Neural progenitor cell (in vitro differentiated cells): ENCODE data around the gene PSMD2. TPM values are rescaled to one million over a fixed set of nuclear protein-coding genes. Genes with fewer than 3 reads are reported as not detected.

ENCODE experiments used
- DNase-seq: peaks from one replicate; pipeline ENCODE4 v3.0.0-alpha.2; 2016; ENCODE audit warnings: low spot score
- H2AFZ ChIP-seq: fragments of 200-600 bp; sonication (generic); replicated peaks from 2 replicates; pipeline ENCODE4 v1.6.1; 2016; ENCODE audit warnings: antibody characterized with exemption
- H3F3A ChIP-seq: fragments of 200-600 bp; sonication (generic); 2 replicates; pipeline ENCODE4 v1.6.1; 2016; ENCODE audit warnings: antibody characterized with exemption, low read depth
- H3K27ac ChIP-seq: fragments of 200-600 bp; sonication (generic); 2 replicates; pipeline ENCODE4 v1.5.1; 2016; ENCODE audit warnings: mild to moderate bottlenecking
- H3K27me3 ChIP-seq: fragments of 200-600 bp; sonication (generic); 2 replicates; pipeline ENCODE4 v1.6.1; 2016; ENCODE audit warnings: mild to moderate bottlenecking, moderate library complexity
- H3K36me3 ChIP-seq: fragments of 200-600 bp; sonication (generic); 2 replicates; pipeline ENCODE4 v1.5.1; 2016
- H3K4me1 ChIP-seq: fragments of 200-600 bp; sonication (generic); 2 replicates; pipeline ENCODE4 v1.6.1; 2016; ENCODE audit warnings: mixed run types
- H3K4me2 ChIP-seq: fragments of 200-600 bp; sonication (generic); 2 replicates; pipeline ENCODE4 v1.6.1; 2016
- H3K4me3 ChIP-seq: fragments of 200-600 bp; sonication (generic); 2 replicates; pipeline ENCODE4 v1.5.1; 2016
- H3K79me2 ChIP-seq: fragments of 200-600 bp; sonication (generic); 2 replicates; pipeline ENCODE4 v1.6.1; 2016; ENCODE audit warnings: low read depth
- H3K9ac ChIP-seq: fragments of 200-600 bp; sonication (generic); 2 replicates; pipeline ENCODE4 v1.6.1; 2016
- H3K9me3 ChIP-seq: fragments of 200-600 bp; sonication (generic); 2 replicates; pipeline ENCODE4 v1.5.1; 2016; ENCODE audit warnings: low read depth
- H4K20me1 ChIP-seq: fragments of 200-600 bp; sonication (generic); 2 replicates; pipeline ENCODE4 v1.6.1; 2016; ENCODE audit warnings: low read depth
- H3K27ac Mint-ChIP-seq: 3 replicates; pipeline ENCODE4 v1.8.0; 2021; ENCODE audit warnings: mixed read lengths
- H3K27me3 Mint-ChIP-seq: 2 replicates; pipeline ENCODE4 v1.8.0; 2022; ENCODE audit warnings: low read depth, mild to moderate bottlenecking, inconsistent platforms, moderate library complexity, mixed read lengths; ENCODE audit not compliant: insufficient read depth
- H3K36me3 Mint-ChIP-seq: 3 replicates; pipeline ENCODE4 v1.8.0; 2021; ENCODE audit warnings: mixed read lengths
- H3K4me1 Mint-ChIP-seq: 3 replicates; pipeline ENCODE4 v1.8.0; 2021; ENCODE audit warnings: mixed read lengths
- H3K4me3 Mint-ChIP-seq: 3 replicates; pipeline ENCODE4 v1.8.0; 2021; ENCODE audit warnings: mild to moderate bottlenecking, moderate library complexity, mixed read lengths
- H3K9me3 Mint-ChIP-seq: 3 replicates; pipeline ENCODE4 v1.8.0; 2020; ENCODE audit warnings: mixed read lengths
- EZH2 ChIP-seq: fragments of 200-600 bp; sonication (generic); IDR thresholded peaks from 2 replicates; pipeline ENCODE4 v1.6.1; 2017; ENCODE audit warnings: antibody characterized with exemption, mild to moderate bottlenecking, moderate library complexity
- EZH2phosphoT487 ChIP-seq: fragments of 200-600 bp; sonication (generic); IDR thresholded peaks from 2 replicates; pipeline ENCODE4 v1.6.1; 2017; ENCODE audit warnings: antibody characterized with exemption
- total RNA-seq: library from RNA; depleted of rRNA; stranded (reverse); fragments of >200 nt; gene quantifications from 2 replicates; pipeline ENCODE4 v1.2.3, GENCODE V29; 2015; ENCODE audit warnings: low replicate concordance
- TF ChIP-seq, protein P1 (sequence below): fragments of 200-600 bp; sonication (generic); IDR thresholded peaks from 2 replicates; pipeline ENCODE4 v1.5.1; 2017; ENCODE audit warnings: antibody characterized with exemption, mild to moderate bottlenecking

PSMD2 gene
- total RNA-seq, 1 donor from 2014 or later = 234 TPM

DNA sequence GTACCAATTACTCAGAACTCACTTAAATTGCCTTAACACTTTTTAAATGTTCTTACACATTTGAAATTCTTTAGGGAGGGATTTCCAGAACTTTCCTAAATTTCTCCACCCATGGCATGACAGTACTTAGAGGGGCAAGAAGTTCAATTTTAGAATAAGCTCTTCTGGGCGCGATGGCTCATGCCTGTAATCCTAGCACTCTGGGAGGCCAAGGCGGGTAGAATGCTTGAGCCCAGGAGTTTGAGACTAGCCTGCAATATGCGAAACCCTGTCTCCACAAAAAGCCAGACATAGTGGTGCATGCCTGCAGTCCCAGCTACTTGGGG, 49.0 kb downstream of the PSMD2 start:
- H3K4me1 ChIP-seq = peaks cover 16% of the 10 kb centered on the region
- peaks cover 38% of the 10 kb centered on the region for H3F3A ChIP-seq
- H3K4me3 Mint-ChIP-seq = no peak overlapping the region
- H3K36me3 ChIP-seq = no peaks in the 10 kb centered on the region
- peaks cover 51% of the 10 kb centered on the region for H3K4me1 Mint-ChIP-seq
- H3K4me3 ChIP-seq = no peak overlapping the region
- H3K9me3 ChIP-seq = no peaks in the 10 kb centered on the region
- no peak overlapping the region for H2AFZ ChIP-seq
- peaks cover 11% of the 10 kb centered on the region for H3K27me3 Mint-ChIP-seq
- no peaks in the 10 kb centered on the region for H3K79me2 ChIP-seq
- H4K20me1 ChIP-seq = peaks cover 38% of the 10 kb centered on the region
- no peak for DNase-seq
- no peaks in the 10 kb centered on the region for H3K27me3 ChIP-seq
- TF ChIP-seq EZH2 (no peak), EZH2phosphoT487 (no peak)
- TF ChIP-seq, protein P1, sequence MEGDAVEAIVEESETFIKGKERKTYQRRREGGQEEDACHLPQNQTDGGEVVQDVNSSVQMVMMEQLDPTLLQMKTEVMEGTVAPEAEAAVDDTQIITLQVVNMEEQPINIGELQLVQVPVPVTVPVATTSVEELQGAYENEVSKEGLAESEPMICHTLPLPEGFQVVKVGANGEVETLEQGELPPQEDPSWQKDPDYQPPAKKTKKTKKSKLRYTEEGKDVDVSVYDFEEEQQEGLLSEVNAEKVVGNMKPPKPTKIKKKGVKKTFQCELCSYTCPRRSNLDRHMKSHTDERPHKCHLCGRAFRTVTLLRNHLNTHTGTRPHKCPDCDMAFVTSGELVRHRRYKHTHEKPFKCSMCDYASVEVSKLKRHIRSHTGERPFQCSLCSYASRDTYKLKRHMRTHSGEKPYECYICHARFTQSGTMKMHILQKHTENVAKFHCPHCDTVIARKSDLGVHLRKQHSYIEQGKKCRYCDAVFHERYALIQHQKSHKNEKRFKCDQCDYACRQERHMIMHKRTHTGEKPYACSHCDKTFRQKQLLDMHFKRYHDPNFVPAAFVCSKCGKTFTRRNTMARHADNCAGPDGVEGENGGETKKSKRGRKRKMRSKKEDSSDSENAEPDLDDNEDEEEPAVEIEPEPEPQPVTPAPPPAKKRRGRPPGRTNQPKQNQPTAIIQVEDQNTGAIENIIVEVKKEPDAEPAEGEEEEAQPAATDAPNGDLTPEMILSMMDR = no peak
- H3K4me2 ChIP-seq = no peak overlapping the region
- H3K27ac Mint-ChIP-seq = no peak overlapping the region
- H3K9ac ChIP-seq = no peak overlapping the region
- peak overlapping the region; percentile 38 for H3K27ac ChIP-seq
- peaks cover 17% of the 10 kb centered on the region for H3K36me3 Mint-ChIP-seq
- no peaks in the 10 kb centered on the region for H3K9me3 Mint-ChIP-seq

DNA sequence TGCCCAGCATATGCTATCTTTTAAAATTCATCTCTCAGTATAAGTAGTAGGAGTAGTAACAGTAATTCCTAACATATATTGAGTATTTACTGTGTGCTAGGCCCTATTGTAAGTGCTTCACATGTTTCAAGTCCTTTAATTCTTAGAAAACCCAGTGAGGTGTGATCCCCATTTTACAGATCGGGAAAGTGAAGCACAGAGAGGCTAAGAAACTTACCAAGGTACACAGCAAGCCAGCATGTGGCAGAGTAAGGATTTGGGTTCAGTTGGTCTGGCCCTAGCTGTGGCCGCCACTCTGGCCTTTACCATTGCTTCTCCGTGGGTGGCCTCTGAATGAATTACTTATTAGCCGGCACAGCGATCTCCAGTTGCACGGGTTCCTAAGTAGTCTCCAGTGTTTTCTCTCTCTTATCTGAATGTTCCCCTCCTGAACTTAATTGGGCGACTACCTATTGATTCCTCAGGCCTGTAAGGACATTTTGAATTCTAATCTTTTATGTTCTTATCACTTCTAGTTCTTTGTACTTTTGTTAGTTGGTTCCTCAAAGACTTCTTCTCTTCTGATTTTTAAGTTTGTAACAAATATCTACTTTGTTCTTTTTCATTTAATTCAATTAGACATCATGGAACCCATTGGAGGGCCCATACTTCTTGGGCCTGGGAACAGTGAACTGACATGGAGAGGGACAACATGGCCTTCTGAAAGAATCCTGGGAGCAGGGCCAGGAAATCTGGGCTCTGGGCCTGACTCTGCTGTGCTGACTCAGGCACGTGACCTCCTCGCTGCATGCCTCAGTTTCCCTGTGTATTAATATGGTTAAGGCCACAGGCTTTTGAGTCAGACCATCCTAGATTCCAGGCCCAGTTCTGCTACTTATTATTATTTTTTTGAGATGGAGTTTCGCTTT, 50.8 kb downstream of the PSMD2 start:
- H3K4me3 Mint-ChIP-seq = no peak overlapping the region
- no peaks in the 10 kb centered on the region for H3K27me3 ChIP-seq
- no peak overlapping the region for H3K27ac Mint-ChIP-seq

DNA sequence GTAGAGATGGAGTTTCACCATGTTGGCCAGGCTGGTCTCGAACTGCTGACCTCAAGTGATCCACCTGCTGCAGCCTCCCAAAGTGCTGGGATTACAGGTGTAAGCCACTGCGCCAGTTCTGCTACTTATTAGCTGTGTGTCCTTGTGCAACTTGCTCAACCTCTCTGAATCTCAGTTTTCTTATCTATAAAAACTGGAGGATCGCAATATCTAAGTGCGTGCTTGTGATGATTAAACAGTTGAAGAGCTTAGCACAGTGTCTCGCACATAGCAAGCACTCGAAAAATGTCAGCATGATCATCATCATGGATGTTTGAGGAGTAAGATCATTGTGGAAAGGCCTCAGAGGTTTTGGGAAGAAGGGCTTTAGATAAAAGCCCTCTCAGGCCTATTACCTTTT, 51.6 kb downstream of the PSMD2 start:
- no peak for DNase-seq
- no peaks in the 10 kb centered on the region for H3K36me3 ChIP-seq
- H2AFZ ChIP-seq = no peak overlapping the region
- H4K20me1 ChIP-seq = peaks cover 29% of the 10 kb centered on the region
- Mint-ChIP-seq H3K4me1 (peaks cover 44% of the 10 kb centered on the region), H3K9me3 (no peaks in the 10 kb centered on the region), H3K27me3 (peaks cover 9% of the 10 kb centered on the region), H3K36me3 (peaks cover 19% of the 10 kb centered on the region), H3K27ac (no peak overlapping the region), H3K4me3 (no peak overlapping the region)
- TF ChIP-seq EZH2phosphoT487 = no peak
- TF ChIP-seq, protein P1 = no peak
- no peak for TF ChIP-seq EZH2
- H3K4me2 ChIP-seq = no peak overlapping the region
- no peaks in the 10 kb centered on the region for H3K9me3 ChIP-seq
- no peaks in the 10 kb centered on the region for H3K79me2 ChIP-seq
- peaks cover 7% of the 10 kb centered on the region for H3K4me1 ChIP-seq
- peaks cover 27% of the 10 kb centered on the region for H3F3A ChIP-seq
- no peak overlapping the region for H3K9ac ChIP-seq
- no peaks in the 10 kb centered on the region for H3K27me3 ChIP-seq
- H3K4me3 ChIP-seq = no peak overlapping the region
- H3K27ac ChIP-seq = no peak overlapping the region

More for the DNA sequence above, 50.8 kb downstream of the PSMD2 start:
- peaks cover 48% of the 10 kb centered on the region for H3K4me1 Mint-ChIP-seq
- Histone ChIP-seq H3K4me1 (peaks cover 15% of the 10 kb centered on the region), H4K20me1 (peaks cover 37% of the 10 kb centered on the region), H3K27ac (no peak overlapping the region), H3K9ac (no peak overlapping the region), H3K4me3 (no peak overlapping the region), H3F3A (peaks cover 35% of the 10 kb centered on the region), H2AFZ (no peak overlapping the region), H3K79me2 (no peaks in the 10 kb centered on the region), H3K36me3 (no peaks in the 10 kb centered on the region), H3K9me3 (no peaks in the 10 kb centered on the region), H3K4me2 (no peak overlapping the region)
- H3K36me3 Mint-ChIP-seq = peaks cover 13% of the 10 kb centered on the region
- TF ChIP-seq, protein P1 = no peak
- TF ChIP-seq EZH2 = no peak
- no peak for TF ChIP-seq EZH2phosphoT487
- DNase-seq = no peak
- no peaks in the 10 kb centered on the region for H3K9me3 Mint-ChIP-seq
- peaks cover 11% of the 10 kb centered on the region for H3K27me3 Mint-ChIP-seq
